Neural cell (in vitro differentiated cells): ENCODE measurements around the gene CIT. TPM values are rescaled to one million over a fixed set of nuclear protein-coding genes. Genes with fewer than 3 reads are reported as not detected.

Experiments
- H2AFZ ChIP-seq: fragments of 200-600, 300-800 bp; sonication (generic), shearing (Covaris generic); 2 replicates; pipeline ENCODE4 v1.6.0; 2014; ENCODE audit warnings: low read depth, mild to moderate bottlenecking, antibody characterized with exemption, low read length, moderate library complexity
- H3F3A ChIP-seq: fragments of 200-600 bp; shearing (Covaris generic); 2 replicates; pipeline ENCODE4 v1.6.1; 2016; ENCODE audit warnings: mild to moderate bottlenecking, moderate library complexity, mixed read lengths, antibody characterized with exemption, low read length; ENCODE audit not compliant: insufficient read depth, poor library complexity, severe bottlenecking
- H3K27ac ChIP-seq: fragments of 200-600, 300-800 bp; sonication (generic), shearing (Covaris generic); 2 replicates; pipeline ENCODE4 v1.5.1; 2014; ENCODE audit warnings: mild to moderate bottlenecking, low read length, moderate library complexity
- H3K27me3 ChIP-seq: fragments of 300-800, 200-600 bp; sonication (generic), shearing (Covaris generic); 2 replicates; pipeline ENCODE4 v1.6.0; 2014; ENCODE audit warnings: mild to moderate bottlenecking, low read depth, low read length, moderate library complexity; ENCODE audit not compliant: insufficient read depth
- H3K36me3 ChIP-seq: fragments of 300-800, 200-600 bp; sonication (generic), shearing (Covaris generic); 2 replicates; pipeline ENCODE4 v1.5.1; 2014; ENCODE audit warnings: mild to moderate bottlenecking, antibody characterized with exemption, low read length, moderate library complexity; ENCODE audit not compliant: insufficient read depth
- H3K4me2 ChIP-seq: fragments of 300-800, 200-600 bp; sonication (generic), shearing (Covaris generic); 2 replicates; pipeline ENCODE4 v1.6.0; 2014; ENCODE audit warnings: mild to moderate bottlenecking, low read length
- H3K4me3 ChIP-seq: fragments of 300-800, 200-600 bp; sonication (generic), shearing (Covaris generic); 2 replicates; pipeline ENCODE4 v1.5.1; 2014; ENCODE audit warnings: mild to moderate bottlenecking, low read length, moderate library complexity
- H3K79me2 ChIP-seq: fragments of 200-600 bp; shearing (Covaris generic); replicated peaks from 2 replicates; pipeline ENCODE4 v1.6.0; 2014; ENCODE audit warnings: mild to moderate bottlenecking, low read length, moderate library complexity; ENCODE audit not compliant: insufficient read depth
- H3K9ac ChIP-seq: fragments of 300-800, 200-600 bp; sonication (generic), shearing (Covaris generic); 2 replicates; pipeline ENCODE4 v1.6.1; 2016; ENCODE audit warnings: mild to moderate bottlenecking, low read length, mixed read lengths
- H3K9me2 ChIP-seq: fragments of 200-600 bp; shearing (Covaris generic); 2 replicates; pipeline ENCODE4 v1.6.1; 2016; ENCODE audit warnings: mild to moderate bottlenecking, low read length, mixed read lengths; ENCODE audit not compliant: insufficient read depth
- H3K9me3 ChIP-seq: fragments of 200-600, 300-800 bp; sonication (generic), shearing (Covaris generic); 2 replicates; pipeline ENCODE4 v1.6.1; 2016; ENCODE audit warnings: mild to moderate bottlenecking, mixed run types, low read length, moderate library complexity, mixed read lengths
- H4K20me1 ChIP-seq: fragments of 200-600 bp; shearing (Covaris generic); 2 replicates; pipeline ENCODE4 v1.6.1; 2016; ENCODE audit warnings: mild to moderate bottlenecking, mixed run types; ENCODE audit not compliant: insufficient read depth
- CTCF ChIP-seq: fragments of 450-650 bp; IDR thresholded peaks from 2 replicates; pipeline ENCODE4 v1.5.1; 2014; ENCODE audit warnings: antibody characterized with exemption, mild to moderate bottlenecking, moderate library complexity; ENCODE audit not compliant: poor library complexity, severe bottlenecking
- EP300 ChIP-seq: fragments of 450-650 bp; conservative IDR thresholded peaks from 2 replicates; pipeline ENCODE4 v1.6.1; 2014; ENCODE audit warnings: antibody characterized with exemption, mild to moderate bottlenecking, moderate library complexity; ENCODE audit not compliant: poor library complexity, severe bottlenecking
- EZH2 ChIP-seq: fragments of 200-600, 300-800 bp; shearing (Covaris generic), sonication (generic); IDR thresholded peaks from 2 replicates; pipeline ENCODE4 v1.6.1; 2014; ENCODE audit warnings: antibody characterized with exemption, low read length, borderline replicate concordance, mild to moderate bottlenecking; ENCODE audit not compliant: insufficient read depth, poor library complexity, severe bottlenecking
- MXI1 ChIP-seq: fragments of 450-650 bp; conservative IDR thresholded peaks from 2 replicates; pipeline ENCODE4 v1.6.1; 2014; ENCODE audit warnings: antibody characterized with exemption, mild to moderate bottlenecking; ENCODE audit not compliant: poor library complexity, severe bottlenecking
- POLR2AphosphoS5 ChIP-seq: IDR thresholded peaks from 2 replicates; pipeline ENCODE4 v1.6.1; 2012
- RAD21 ChIP-seq: fragments of 450-650 bp; conservative IDR thresholded peaks from 2 replicates; pipeline ENCODE4 v1.6.1; 2014; ENCODE audit warnings: antibody characterized with exemption, mild to moderate bottlenecking, moderate library complexity
- REST ChIP-seq: IDR thresholded peaks from 2 replicates; pipeline ENCODE4 v1.6.1; 2012; ENCODE audit warnings: borderline replicate concordance
- SMC3 ChIP-seq: fragments of 450-650 bp; conservative IDR thresholded peaks from 2 replicates; pipeline ENCODE4 v1.6.1; 2014; ENCODE audit warnings: antibody characterized with exemption, mild to moderate bottlenecking, moderate library complexity; ENCODE audit not compliant: poor library complexity
- TAF1 ChIP-seq: IDR thresholded peaks from 2 replicates; pipeline ENCODE4 v1.6.1; 2012; ENCODE audit warnings: low read depth
- polyA plus RNA-seq: library from polyadenylated mRNA; depleted of rRNA; stranded (reverse); fragments of >200 nt; gene quantifications from 2 replicates; pipeline ENCODE4 v1.2.3, GENCODE V29; 2014

The CIT gene
- polyA plus RNA-seq, 1 donor from 2014 or later, result 3.3 TPM

GRCh38 chr12:119666226-119666795 lies 210.8 kb downstream of the CIT start:
- H2AFZ ChIP-seq, result no peak overlapping the region
- H3K36me3 ChIP-seq, result no peaks in the 10 kb centered on the region
- H3K27me3 ChIP-seq, result no peaks in the 10 kb centered on the region
- H3K4me2 ChIP-seq, result no peak overlapping the region
- no peaks in the 10 kb centered on the region for H3F3A ChIP-seq
- TF ChIP-seq EZH2 (no peak), RAD21 (no peak), SMC3 (no peak), TAF1 (no peak), CTCF (no peak)
- no peak overlapping the region for H3K27ac ChIP-seq
- H4K20me1 ChIP-seq, result no peaks in the 10 kb centered on the region
- no peaks in the 10 kb centered on the region for H3K9me3 ChIP-seq
- no peaks in the 10 kb centered on the region for H3K9me2 ChIP-seq
- peaks cover 11% of the 10 kb centered on the region for H3K79me2 ChIP-seq
- no peak overlapping the region for H3K9ac ChIP-seq
- H3K4me3 ChIP-seq, result no peak overlapping the region

GRCh38 chr12:119665164-119665929 lies 211.8 kb downstream of the CIT start:
- no peaks in the 10 kb centered on the region for H3K9me3 ChIP-seq
- H3K9ac ChIP-seq, result no peak overlapping the region
- no peaks in the 10 kb centered on the region for H3K27me3 ChIP-seq
- no peak overlapping the region for H3K4me2 ChIP-seq
- TF ChIP-seq REST, result no peak
- TF ChIP-seq TAF1, result no peak
- TF ChIP-seq MXI1, result no peak
- no peak for TF ChIP-seq CTCF
- TF ChIP-seq SMC3, result no peak
- TF ChIP-seq EZH2, result no peak
- no peak for TF ChIP-seq RAD21
- no peak for TF ChIP-seq POLR2AphosphoS5
- no peak for TF ChIP-seq EP300
- no peak overlapping the region for H3K27ac ChIP-seq
- H3K9me2 ChIP-seq, result no peaks in the 10 kb centered on the region
- H2AFZ ChIP-seq, result no peak overlapping the region
- H3F3A ChIP-seq, result no peaks in the 10 kb centered on the region
- H4K20me1 ChIP-seq, result no peaks in the 10 kb centered on the region
- no peaks in the 10 kb centered on the region for H3K36me3 ChIP-seq
- peaks cover 11% of the 10 kb centered on the region for H3K79me2 ChIP-seq
- no peak overlapping the region for H3K4me3 ChIP-seq
